VCaP (cell line): ENCODE results near the gene DES.
A peak's percentile ranks its signal among the peaks of the same experiment; 100 is the strongest.

ENCODE experiments used
- H3K27ac ChIP-seq: fragments of 450-650 bp; 2 replicates; pipeline ENCODE4 v1.5.1; 2017
- CTCF ChIP-seq: fragments of 450-650 bp; conservative IDR thresholded peaks from 2 replicates; pipeline ENCODE4 v1.5.1; 2017; ENCODE audit warnings: mild to moderate bottlenecking, moderate library complexity

Gene DES

DNA sequence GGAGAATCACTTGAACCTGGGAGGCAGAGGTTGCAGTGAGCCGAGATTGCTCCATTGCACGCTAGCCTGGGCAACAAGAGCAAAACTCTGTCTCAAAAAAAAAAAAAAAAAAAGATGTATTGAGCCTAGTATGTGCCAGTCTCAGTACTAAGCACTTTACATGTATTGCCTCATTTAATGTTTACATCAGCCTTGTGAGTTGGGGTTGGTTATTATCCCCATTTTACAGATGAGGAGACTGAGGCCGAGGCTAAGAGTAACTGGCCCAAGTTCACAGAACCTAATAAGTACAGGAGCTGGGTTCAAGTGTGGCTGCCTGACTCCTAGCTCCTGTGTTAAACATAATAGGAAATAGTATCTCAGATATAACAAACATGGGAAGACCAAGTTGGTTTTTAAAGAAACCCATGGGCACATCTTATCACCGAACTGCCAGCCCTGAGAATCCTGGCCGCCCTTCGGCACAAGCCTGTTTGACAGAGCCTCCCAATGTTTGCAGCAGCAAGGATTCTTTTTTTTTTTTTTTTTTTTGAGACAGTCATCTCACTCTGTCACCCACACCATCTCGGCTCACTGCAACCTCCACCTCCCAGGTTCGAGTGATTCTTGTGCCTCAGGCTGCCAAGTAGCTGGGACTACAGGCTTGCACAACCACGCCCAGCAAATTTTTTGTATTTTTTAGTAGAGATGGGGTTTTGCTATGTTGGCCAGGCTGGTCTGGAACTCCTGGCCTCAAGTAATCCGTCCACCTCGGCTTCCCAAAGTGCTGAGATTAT, 56.3 kb downstream of the DES start:
- H3K27ac ChIP-seq = no peak overlapping the region
- TF ChIP-seq CTCF = no peak

DNA sequence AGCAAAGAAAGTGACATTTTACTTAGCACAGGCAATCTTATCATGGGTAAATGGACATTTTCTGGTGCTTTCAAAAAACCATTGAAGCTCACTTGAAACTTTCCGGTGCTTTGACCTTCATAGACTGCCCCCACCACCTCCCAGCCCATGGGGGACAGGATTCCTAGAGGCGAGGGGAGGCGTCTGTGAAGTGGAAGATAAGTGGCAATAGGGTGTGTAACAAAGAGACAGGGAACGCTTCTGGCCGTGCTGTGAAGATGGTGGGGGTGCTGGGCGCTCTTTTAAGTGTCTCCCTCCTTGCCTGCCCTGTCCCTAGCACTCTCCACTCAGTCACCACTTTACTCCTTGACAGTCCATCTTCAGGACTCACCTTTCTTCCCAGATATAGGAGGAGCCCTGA, 57.1 kb downstream of the DES start:
- no peak overlapping the region for H3K27ac ChIP-seq
- TF ChIP-seq CTCF = no peak

- peak; percentile 94 for TF ChIP-seq CTCF
- no peak overlapping the region for H3K27ac ChIP-seq
Observed at GRCh38 chr2:219475697-219476651, 57.8 kb downstream of the DES start.
